Suprapubic skin (tissue), 4 donors: ENCODE data around the gene IARS1.

Source experiments
- CTCF ChIP-seq, 2 donors: fragments of 200-600 bp in 1 of 2; fragments of 450-650 bp in 1 of 2; sonication (generic) in 1 of 2; IDR thresholded peaks; one replicate each; pipeline ENCODE4 v1.5.1; 2016 to 2019; ENCODE audit warnings: antibody characterized with exemption in 2 of 2, mild to moderate bottlenecking in 1 of 2, moderate library complexity in 1 of 2
- EP300 ChIP-seq: sonication (generic); formaldehyde crosslinking; IDR thresholded peaks from one replicate; pipeline ENCODE4 v1.6.1; 2017; ENCODE audit warnings: antibody characterized with exemption
- POLR2A ChIP-seq, 2 donors: fragments of 450-650 bp; IDR thresholded peaks; one replicate each; pipeline ENCODE4 v1.6.1; 2017; ENCODE audit warnings: antibody characterized with exemption in 2 of 2, mild to moderate bottlenecking in 2 of 2, moderate library complexity in 2 of 2
- POLR2AphosphoS5 ChIP-seq, 3 donors: sonication (generic); formaldehyde crosslinking; IDR thresholded peaks; one replicate each; pipeline ENCODE4 v1.6.1; 2017; ENCODE audit warnings: antibody characterized with exemption in 3 of 3

GRCh38 chr9:92297611-92298010, 4.1 kb upstream of the IARS1 start:
- TF ChIP-seq CTCF (IDR thresholded peaks at IDR 0.05) (no peak), POLR2AphosphoS5 (IDR thresholded peaks at IDR 0.05) (no peak), POLR2A (IDR thresholded peaks at IDR 0.05) (no peak), EP300 (no peak)
